ENCODE measurements around the gene LPCAT1.

DNA sequence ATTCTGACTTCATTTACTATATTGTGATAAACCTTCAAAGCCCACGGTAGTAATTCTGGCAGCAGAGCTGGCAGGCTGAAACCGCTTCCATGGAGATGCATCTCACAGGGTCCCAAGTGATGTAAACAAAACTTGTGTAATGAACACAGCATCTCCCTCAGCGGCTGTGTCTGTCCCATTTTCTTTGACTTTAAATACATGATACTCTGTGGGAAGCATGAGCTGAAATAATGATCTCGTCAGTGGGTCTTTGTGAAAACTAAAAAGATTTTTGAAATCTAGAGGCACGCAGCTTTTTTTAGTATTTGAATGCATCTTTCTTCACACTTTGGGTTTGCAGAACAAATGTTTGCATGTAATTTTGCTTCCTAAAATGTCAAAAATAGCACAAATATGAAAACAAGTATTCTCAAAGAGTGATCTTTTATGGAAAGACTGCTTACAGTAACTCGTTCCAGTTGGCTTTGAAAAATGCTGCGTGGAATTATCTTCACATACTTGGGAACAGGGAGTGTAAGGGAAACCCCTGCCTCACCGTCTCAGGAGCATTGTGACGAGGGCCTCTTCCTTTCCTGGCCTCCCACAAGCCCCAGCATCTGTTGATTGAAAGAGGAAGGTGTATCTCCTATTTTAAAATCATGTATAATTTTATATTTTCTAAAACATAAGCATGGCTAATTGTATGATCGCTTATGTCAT, 18.1 kb upstream of the LPCAT1 start:
- TF ChIP-seq POLR2AphosphoS5 (IDR thresholded peaks at IDR 0.05; ENCODE audit: low read depth, low read length) (no peak), POLR2A (IDR thresholded peaks at IDR 0.05; ENCODE audit: low read depth, low read length) (no peak)
